Spleen (tissue), 7 donors: ENCODE results near the gene OR14J1.

Experiments used
- CTCF ChIP-seq, 11 experiments: fragments of 200-600 bp in 7 of 11; fragments of 450-650 bp in 4 of 11; sonication (generic) in 4 of 11; IDR thresholded peaks in 8 of 11; conservative IDR thresholded peaks in 3 of 11; 1 replicate in 7 of 11; 2 replicates in 4 of 11; pipeline versions ENCODE4 v1.4.0 to v1.8.0; 2016 to 2021; ENCODE audit warnings: antibody characterized with exemption in 11 of 11, inconsistent platforms in 4 of 11, mild to moderate bottlenecking in 1 of 11
- POLR2A ChIP-seq, 3 donors: fragments of 450-650 bp; IDR thresholded peaks; one replicate each; pipeline ENCODE4 v1.5.1; 2017; ENCODE audit warnings: antibody characterized with exemption in 3 of 3, mild to moderate bottlenecking in 1 of 3
- donor health status: DM: no; HTN: no; CAD: no; lungs with moderate emphysema.
- donor health status: DM: no; HTN: no; CAD: no.
- donor health status: DM: no; HTN: no; CAD: no.

GRCh38 chr6:29251736-29252135 is 49.8 kb upstream of the OR14J1 start:
- TF ChIP-seq CTCF (IDR thresholded peaks at IDR 0.05 in 8 of 11, conservative IDR thresholded peaks at IDR 0.05 in 3 of 11) (no peak), POLR2A (IDR thresholded peaks at IDR 0.05) (no peak)
